Neural progenitor cell (in vitro differentiated cells): ENCODE results near the gene TLE4. TPM values are rescaled to one million over a fixed set of nuclear protein-coding genes. Genes with fewer than 3 reads are reported as not detected.

Source experiments
- DNase-seq: peaks from one replicate; pipeline ENCODE4 v3.0.0-alpha.2; 2016; ENCODE audit warnings: low spot score
- H2AFZ ChIP-seq: fragments of 200-600 bp; sonication (generic); replicated peaks from 2 replicates; pipeline ENCODE4 v1.6.1; 2016; ENCODE audit warnings: antibody characterized with exemption
- H3F3A ChIP-seq: fragments of 200-600 bp; sonication (generic); 2 replicates; pipeline ENCODE4 v1.6.1; 2016; ENCODE audit warnings: antibody characterized with exemption, low read depth
- H3K27ac ChIP-seq: fragments of 200-600 bp; sonication (generic); 2 replicates; pipeline ENCODE4 v1.5.1; 2016; ENCODE audit warnings: mild to moderate bottlenecking
- H3K27me3 ChIP-seq: fragments of 200-600 bp; sonication (generic); 2 replicates; pipeline ENCODE4 v1.6.1; 2016; ENCODE audit warnings: mild to moderate bottlenecking, moderate library complexity
- H3K36me3 ChIP-seq: fragments of 200-600 bp; sonication (generic); 2 replicates; pipeline ENCODE4 v1.5.1; 2016
- H3K4me1 ChIP-seq: fragments of 200-600 bp; sonication (generic); 2 replicates; pipeline ENCODE4 v1.6.1; 2016; ENCODE audit warnings: mixed run types
- H3K4me2 ChIP-seq: fragments of 200-600 bp; sonication (generic); 2 replicates; pipeline ENCODE4 v1.6.1; 2016
- H3K4me3 ChIP-seq: fragments of 200-600 bp; sonication (generic); 2 replicates; pipeline ENCODE4 v1.5.1; 2016
- H3K79me2 ChIP-seq: fragments of 200-600 bp; sonication (generic); 2 replicates; pipeline ENCODE4 v1.6.1; 2016; ENCODE audit warnings: low read depth
- H3K9ac ChIP-seq: fragments of 200-600 bp; sonication (generic); 2 replicates; pipeline ENCODE4 v1.6.1; 2016
- H3K9me3 ChIP-seq: fragments of 200-600 bp; sonication (generic); 2 replicates; pipeline ENCODE4 v1.5.1; 2016; ENCODE audit warnings: low read depth
- H4K20me1 ChIP-seq: fragments of 200-600 bp; sonication (generic); 2 replicates; pipeline ENCODE4 v1.6.1; 2016; ENCODE audit warnings: low read depth
- H3K27ac Mint-ChIP-seq: 3 replicates; pipeline ENCODE4 v1.8.0; 2021; ENCODE audit warnings: mixed read lengths
- H3K27me3 Mint-ChIP-seq: 2 replicates; pipeline ENCODE4 v1.8.0; 2022; ENCODE audit warnings: low read depth, mild to moderate bottlenecking, inconsistent platforms, moderate library complexity, mixed read lengths; ENCODE audit not compliant: insufficient read depth
- H3K36me3 Mint-ChIP-seq: 3 replicates; pipeline ENCODE4 v1.8.0; 2021; ENCODE audit warnings: mixed read lengths
- H3K4me1 Mint-ChIP-seq: 3 replicates; pipeline ENCODE4 v1.8.0; 2021; ENCODE audit warnings: mixed read lengths
- H3K4me3 Mint-ChIP-seq: 3 replicates; pipeline ENCODE4 v1.8.0; 2021; ENCODE audit warnings: mild to moderate bottlenecking, moderate library complexity, mixed read lengths
- H3K9me3 Mint-ChIP-seq: 3 replicates; pipeline ENCODE4 v1.8.0; 2020; ENCODE audit warnings: mixed read lengths
- EZH2 ChIP-seq: fragments of 200-600 bp; sonication (generic); IDR thresholded peaks from 2 replicates; pipeline ENCODE4 v1.6.1; 2017; ENCODE audit warnings: antibody characterized with exemption, mild to moderate bottlenecking, moderate library complexity
- EZH2phosphoT487 ChIP-seq: fragments of 200-600 bp; sonication (generic); IDR thresholded peaks from 2 replicates; pipeline ENCODE4 v1.6.1; 2017; ENCODE audit warnings: antibody characterized with exemption
- total RNA-seq: library from RNA; depleted of rRNA; stranded (reverse); fragments of >200 nt; gene quantifications from 2 replicates; pipeline ENCODE4 v1.2.3, GENCODE V29; 2015; ENCODE audit warnings: low replicate concordance
- TF ChIP-seq, protein P1 (sequence below): fragments of 200-600 bp; sonication (generic); IDR thresholded peaks from 2 replicates; pipeline ENCODE4 v1.5.1; 2017; ENCODE audit warnings: antibody characterized with exemption, mild to moderate bottlenecking

The TLE4 gene
- total RNA-seq, 1 donor from 2014 or later: 265 TPM

DNA sequence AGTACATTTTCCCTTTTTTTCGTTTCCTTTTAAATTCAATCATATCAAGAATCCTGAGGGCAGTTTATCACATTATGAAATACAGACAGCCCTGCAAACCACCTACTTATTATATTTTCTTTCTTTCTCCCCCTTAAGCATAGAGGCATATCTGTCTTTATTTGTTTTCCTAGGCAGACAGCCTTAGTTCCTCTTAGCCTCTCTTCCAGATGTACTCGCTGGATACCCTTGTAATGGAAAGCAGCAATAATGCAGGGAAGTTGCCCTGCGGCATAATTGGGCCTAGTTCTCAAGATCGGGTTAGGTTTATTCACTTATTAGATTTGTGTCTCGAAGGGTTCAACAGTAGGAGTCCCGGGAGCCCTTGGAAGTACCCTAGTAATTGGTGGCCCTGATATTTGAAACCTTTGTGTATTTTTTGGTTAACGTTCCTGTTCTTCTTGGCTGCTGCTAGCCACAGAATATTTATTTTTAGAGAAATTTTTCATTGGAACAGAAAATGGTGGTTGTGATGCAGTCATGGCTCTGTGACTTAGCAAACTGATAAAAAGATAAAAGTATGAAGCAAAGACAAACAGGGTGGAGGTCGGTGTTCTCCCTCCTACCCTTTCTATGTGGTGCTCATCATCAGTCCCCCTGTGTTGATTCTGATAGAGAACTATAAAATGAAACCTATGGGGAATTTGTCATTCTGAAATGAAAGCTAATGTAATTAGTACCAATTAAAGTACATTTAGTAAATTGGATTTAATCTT, 6.4 kb downstream of the TLE4 start:
- no peak for TF ChIP-seq EZH2phosphoT487
- Mint-ChIP-seq H3K9me3 (no peaks in the 10 kb centered on the region), H3K4me3 (peak overlapping the region; percentile 72), H3K27me3 (peaks cover 5% of the 10 kb centered on the region), H3K27ac (no peak overlapping the region), H3K4me1 (peaks cover 78% of the 10 kb centered on the region), H3K36me3 (peaks cover 70% of the 10 kb centered on the region)
- DNase-seq: no peak
- H3K4me1 ChIP-seq: peaks cover 74% of the 10 kb centered on the region
- H3K27ac ChIP-seq: no peak overlapping the region
- peaks cover 100% of the 10 kb centered on the region for H4K20me1 ChIP-seq
- peaks cover 30% of the 10 kb centered on the region for H3K36me3 ChIP-seq
- H2AFZ ChIP-seq: no peak overlapping the region
- H3K4me3 ChIP-seq: peak overlapping the region; percentile 96
- H3F3A ChIP-seq: peaks cover 18% of the 10 kb centered on the region
- peak overlapping the region; percentile 88 for H3K4me2 ChIP-seq
- no peak overlapping the region for H3K9ac ChIP-seq
- H3K9me3 ChIP-seq: no peaks in the 10 kb centered on the region
- H3K27me3 ChIP-seq: no peaks in the 10 kb centered on the region
- H3K79me2 ChIP-seq: peaks cover 100% of the 10 kb centered on the region

DNA sequence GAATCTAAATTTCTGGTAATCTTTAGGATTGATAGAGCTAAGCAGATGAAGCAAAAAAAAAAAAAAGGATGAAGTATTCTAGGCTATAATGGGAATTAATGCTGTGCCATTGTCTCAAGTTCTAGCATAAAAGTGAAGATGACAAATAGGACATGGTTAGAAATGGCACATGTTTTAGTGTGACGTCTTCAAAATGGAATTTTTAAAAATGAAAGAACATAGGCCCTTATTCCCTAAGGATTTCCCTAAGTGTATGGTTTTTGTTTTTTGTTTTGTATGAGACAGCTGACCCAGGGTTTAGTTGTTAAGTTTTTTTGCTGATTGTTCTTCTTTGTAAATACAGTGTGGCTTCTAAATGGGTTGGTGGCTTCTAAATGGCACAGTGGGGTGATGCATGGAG, 7.1 kb downstream of the TLE4 start:
- H3K4me2 ChIP-seq: peak overlapping the region; percentile 88
- peaks cover 85% of the 10 kb centered on the region for H3K4me1 Mint-ChIP-seq
- no peak for DNase-seq
- H3K9me3 Mint-ChIP-seq: no peaks in the 10 kb centered on the region
- peaks cover 2% of the 10 kb centered on the region for H3K27me3 Mint-ChIP-seq
- no peak overlapping the region for H2AFZ ChIP-seq
- peaks cover 18% of the 10 kb centered on the region for H3F3A ChIP-seq
- H3K27ac Mint-ChIP-seq: no peak overlapping the region
- H4K20me1 ChIP-seq: peaks cover 100% of the 10 kb centered on the region
- no peaks in the 10 kb centered on the region for H3K9me3 ChIP-seq
- no peak overlapping the region for H3K9ac ChIP-seq
- H3K79me2 ChIP-seq: peaks cover 100% of the 10 kb centered on the region
- peaks cover 72% of the 10 kb centered on the region for H3K36me3 Mint-ChIP-seq
- peaks cover 81% of the 10 kb centered on the region for H3K4me1 ChIP-seq
- peaks cover 28% of the 10 kb centered on the region for H3K36me3 ChIP-seq
- TF ChIP-seq EZH2phosphoT487 (no peak), EZH2 (no peak)
- TF ChIP-seq, protein P1, sequence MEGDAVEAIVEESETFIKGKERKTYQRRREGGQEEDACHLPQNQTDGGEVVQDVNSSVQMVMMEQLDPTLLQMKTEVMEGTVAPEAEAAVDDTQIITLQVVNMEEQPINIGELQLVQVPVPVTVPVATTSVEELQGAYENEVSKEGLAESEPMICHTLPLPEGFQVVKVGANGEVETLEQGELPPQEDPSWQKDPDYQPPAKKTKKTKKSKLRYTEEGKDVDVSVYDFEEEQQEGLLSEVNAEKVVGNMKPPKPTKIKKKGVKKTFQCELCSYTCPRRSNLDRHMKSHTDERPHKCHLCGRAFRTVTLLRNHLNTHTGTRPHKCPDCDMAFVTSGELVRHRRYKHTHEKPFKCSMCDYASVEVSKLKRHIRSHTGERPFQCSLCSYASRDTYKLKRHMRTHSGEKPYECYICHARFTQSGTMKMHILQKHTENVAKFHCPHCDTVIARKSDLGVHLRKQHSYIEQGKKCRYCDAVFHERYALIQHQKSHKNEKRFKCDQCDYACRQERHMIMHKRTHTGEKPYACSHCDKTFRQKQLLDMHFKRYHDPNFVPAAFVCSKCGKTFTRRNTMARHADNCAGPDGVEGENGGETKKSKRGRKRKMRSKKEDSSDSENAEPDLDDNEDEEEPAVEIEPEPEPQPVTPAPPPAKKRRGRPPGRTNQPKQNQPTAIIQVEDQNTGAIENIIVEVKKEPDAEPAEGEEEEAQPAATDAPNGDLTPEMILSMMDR: no peak
- peak overlapping the region; percentile 46 for H3K4me3 Mint-ChIP-seq
- peak overlapping the region; percentile 96 for H3K4me3 ChIP-seq
- H3K27ac ChIP-seq: no peak overlapping the region
- no peaks in the 10 kb centered on the region for H3K27me3 ChIP-seq

DNA sequence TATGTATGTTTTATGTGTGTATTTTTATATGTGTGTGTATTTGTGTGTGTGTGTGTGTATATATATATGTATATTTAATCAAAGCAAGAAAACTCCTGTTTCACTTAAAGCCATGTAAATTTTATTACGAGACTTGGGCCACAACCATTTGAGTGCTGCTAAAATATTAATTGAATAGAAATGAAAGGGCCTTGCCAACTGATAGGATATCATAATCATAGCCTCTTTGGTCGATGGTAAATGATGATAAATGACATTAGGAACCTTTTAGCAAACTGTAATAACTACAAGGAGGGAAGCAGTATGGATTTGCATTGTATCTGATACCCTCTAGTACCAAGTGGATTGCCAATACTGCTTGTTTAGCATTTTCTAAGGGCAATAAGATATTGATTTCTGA, 7.9 kb downstream of the TLE4 start:
- Mint-ChIP-seq H3K27ac (no peak overlapping the region), H3K27me3 (no peaks in the 10 kb centered on the region), H3K4me1 (peaks cover 89% of the 10 kb centered on the region), H3K9me3 (no peaks in the 10 kb centered on the region), H3K36me3 (peaks cover 73% of the 10 kb centered on the region), H3K4me3 (no peak overlapping the region)
- Histone ChIP-seq H3K9me3 (no peaks in the 10 kb centered on the region), H3K4me3 (peak overlapping the region; percentile 0), H3K36me3 (peaks cover 27% of the 10 kb centered on the region), H3K4me2 (peak overlapping the region; percentile 88), H3K4me1 (peaks cover 87% of the 10 kb centered on the region), H3K27me3 (no peaks in the 10 kb centered on the region), H3K79me2 (peaks cover 100% of the 10 kb centered on the region), H4K20me1 (peaks cover 100% of the 10 kb centered on the region), H3K27ac (peak overlapping the region; percentile 9), H2AFZ (no peak overlapping the region), H3F3A (peaks cover 18% of the 10 kb centered on the region), H3K9ac (no peak overlapping the region)
- TF ChIP-seq EZH2phosphoT487 (no peak), EZH2 (no peak)
- TF ChIP-seq, protein P1: no peak
- no peak for DNase-seq

DNA sequence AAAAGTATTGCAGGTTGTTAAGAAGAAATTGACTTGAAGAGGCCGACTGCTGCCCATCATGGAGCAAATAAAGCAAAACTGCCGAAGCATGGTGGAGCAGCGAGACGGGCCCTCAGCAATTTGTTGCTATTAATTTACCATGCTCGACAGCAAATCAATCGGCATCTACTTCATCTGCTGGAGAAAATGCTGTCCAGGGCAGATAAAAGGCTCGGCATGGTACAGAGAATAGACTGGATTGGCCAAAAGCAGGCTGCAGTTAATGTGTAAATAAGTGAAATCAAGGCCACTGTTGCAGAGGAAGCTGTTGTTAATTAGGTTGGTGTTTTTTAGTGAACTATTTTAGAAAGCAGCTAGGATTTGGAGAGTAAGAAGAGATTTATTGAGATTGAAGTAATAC, 8.3 kb downstream of the TLE4 start:
- Mint-ChIP-seq H3K27me3 (no peaks in the 10 kb centered on the region), H3K4me1 (peaks cover 87% of the 10 kb centered on the region), H3K4me3 (peak overlapping the region; percentile 6), H3K36me3 (peaks cover 75% of the 10 kb centered on the region), H3K9me3 (peaks cover 2% of the 10 kb centered on the region), H3K27ac (no peak overlapping the region)
- Histone ChIP-seq H4K20me1 (peaks cover 100% of the 10 kb centered on the region), H2AFZ (no peak overlapping the region), H3K36me3 (peaks cover 24% of the 10 kb centered on the region), H3F3A (peaks cover 18% of the 10 kb centered on the region), H3K9me3 (no peaks in the 10 kb centered on the region), H3K79me2 (peaks cover 100% of the 10 kb centered on the region), H3K27me3 (no peaks in the 10 kb centered on the region), H3K4me3 (peak overlapping the region; percentile 0), H3K9ac (no peak overlapping the region), H3K27ac (peak overlapping the region; percentile 9), H3K4me2 (peak overlapping the region; percentile 88), H3K4me1 (peaks cover 87% of the 10 kb centered on the region)
- no peak for DNase-seq
- TF ChIP-seq, protein P1: no peak
- TF ChIP-seq EZH2phosphoT487: no peak
- no peak for TF ChIP-seq EZH2
